Lung (tissue), 12 donors: ENCODE results near the gene S100A8. TPM values are rescaled to one million over a fixed set of nuclear protein-coding genes. Genes with fewer than 3 reads are reported as not detected.
A peak's percentile ranks its signal among the peaks of the same experiment; 100 is the strongest.

ENCODE experiments used
- ATAC-seq: fragments of 200-7000 bp; cut with Tn5 transposase; one replicate; pipeline ENCODE4 v1.9.1; 2020; ENCODE audit warnings: moderate number of reproducible peaks; ENCODE audit not compliant: insufficient read depth, low FRiP score
- DNase-seq, 3 donors: peaks; one replicate each; pipeline ENCODE4 v3.0.0-alpha.2; 2013 to 2017
- H3K27ac ChIP-seq, 2 donors: one replicate each; pipeline ENCODE4 v1.5.1; 2013; ENCODE audit warnings: mild to moderate bottlenecking in 2 of 2, moderate library complexity in 2 of 2, control low read depth in 1 of 2, inconsistent platforms in 1 of 2, low read depth in 1 of 2, low read length in 1 of 2
- H3K27me3 ChIP-seq, 3 donors: one replicate each; pipeline ENCODE4 v1.5.1; 2013; ENCODE audit warnings: low read length in 2 of 3; ENCODE audit not compliant: control insufficient read depth in 3 of 3, insufficient read depth in 3 of 3
- H3K36me3 ChIP-seq, 4 donors: one replicate each; pipeline ENCODE4 v1.5.1; 2013; ENCODE audit warnings: low read length in 4 of 4, mild to moderate bottlenecking in 1 of 4, moderate library complexity in 1 of 4; ENCODE audit not compliant: control insufficient read depth in 4 of 4, insufficient read depth in 4 of 4
- H3K4me1 ChIP-seq, 5 donors: one replicate each; pipeline ENCODE4 v1.5.1; 2013; ENCODE audit warnings: low read length in 5 of 5, mild to moderate bottlenecking in 2 of 5, moderate library complexity in 1 of 5; ENCODE audit not compliant: control insufficient read depth in 5 of 5, insufficient read depth in 5 of 5
- H3K4me3 ChIP-seq: one replicate; pipeline ENCODE4 v1.5.1; 2013; ENCODE audit warnings: mild to moderate bottlenecking, control low read depth, moderate library complexity
- H3K9ac ChIP-seq, 2 donors: one replicate each; pipeline ENCODE4 v1.5.1; 2013; ENCODE audit warnings: low read length in 2 of 2, control low read depth in 1 of 2; ENCODE audit not compliant: insufficient read depth in 1 of 2
- H3K9me3 ChIP-seq, 4 donors: one replicate each; pipeline ENCODE4 v1.5.1; 2013; ENCODE audit warnings: low read length in 3 of 4, mild to moderate bottlenecking in 1 of 4, moderate library complexity in 1 of 4; ENCODE audit not compliant: control insufficient read depth in 4 of 4, insufficient read depth in 3 of 4
- WGBS, 2 donors: extraction: QIAGEN DNeasy Blood & Tissue Kit; methylation state at CpG; one replicate each; pipeline ENCODE4 v1.1.7; 2013; 5-methylcytosine and 5-hydroxymethylcytosine counted together
- polyA plus RNA-seq, 2 donors: library from polyadenylated mRNA; stranded (reverse); fragments of 200-250 nt; gene quantifications; one replicate each; pipeline ENCODE4 v1.2.1, GENCODE V29; 2013
- total RNA-seq, 2 donors: library from RNA; depleted of rRNA in 1 of 2; stranded (reverse); fragments of >200 nt in 1 of 2; gene quantifications; one replicate each; pipeline ENCODE4 v1.2.1, GENCODE V29; 2014 to 2021
- TF ChIP-seq, protein P1 (sequence below): IDR thresholded peaks from 2 replicates; pipeline ENCODE4 v1.5.1; 2012; ENCODE audit warnings: mild to moderate bottlenecking; ENCODE audit errors: control extremely low read depth, extremely low read depth
- donor health status: control.
- donor health status: control.
- donor health status: Bipolar disorder and iron deficiency.
- donor health status: healthy.
- donor health status: DM: yes; HTN: yes; CAD: no.

Gene S100A8
- total and polyA plus RNA-seq, 4 donors = 69.8 to 6,695 (median 589) TPM

DNA sequence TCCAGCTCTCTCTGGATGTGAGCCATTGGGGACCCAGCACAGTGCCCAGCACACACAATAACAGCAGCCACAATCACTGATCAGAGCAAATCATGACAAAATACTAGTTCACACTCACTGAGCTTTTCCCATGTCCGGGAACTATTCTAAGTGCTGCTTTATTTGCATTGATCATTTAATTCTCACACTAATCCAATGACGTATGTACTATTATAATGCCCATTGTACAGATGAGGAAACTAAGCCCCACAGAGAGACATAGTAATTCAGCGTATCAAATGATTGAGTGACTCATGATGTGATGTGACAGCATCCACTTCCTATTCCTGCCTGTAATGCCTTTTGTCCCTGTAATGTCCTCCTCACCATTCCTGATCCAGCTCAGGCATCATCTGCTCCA is 1.9 kb upstream of the S100A8 start:
- ATAC-seq (no peak), DNase-seq (no peak)
- no peaks in the 10 kb centered on the region for H3K9me3 ChIP-seq
- no peaks in the 10 kb centered on the region for H3K36me3 ChIP-seq
- H3K9ac ChIP-seq = no peak overlapping the region
- peaks cover 0 to 9% (median 3%) of the 10 kb centered on the region in 3 donors for H3K27me3 ChIP-seq
- 69 to 74% methylated on average over 3 of the region's 3 CpGs for WGBS, 2 donors
- no peaks in the 10 kb centered on the region for H3K4me1 ChIP-seq
- H3K4me3 ChIP-seq = no peak overlapping the region
- TF ChIP-seq, protein P1, sequence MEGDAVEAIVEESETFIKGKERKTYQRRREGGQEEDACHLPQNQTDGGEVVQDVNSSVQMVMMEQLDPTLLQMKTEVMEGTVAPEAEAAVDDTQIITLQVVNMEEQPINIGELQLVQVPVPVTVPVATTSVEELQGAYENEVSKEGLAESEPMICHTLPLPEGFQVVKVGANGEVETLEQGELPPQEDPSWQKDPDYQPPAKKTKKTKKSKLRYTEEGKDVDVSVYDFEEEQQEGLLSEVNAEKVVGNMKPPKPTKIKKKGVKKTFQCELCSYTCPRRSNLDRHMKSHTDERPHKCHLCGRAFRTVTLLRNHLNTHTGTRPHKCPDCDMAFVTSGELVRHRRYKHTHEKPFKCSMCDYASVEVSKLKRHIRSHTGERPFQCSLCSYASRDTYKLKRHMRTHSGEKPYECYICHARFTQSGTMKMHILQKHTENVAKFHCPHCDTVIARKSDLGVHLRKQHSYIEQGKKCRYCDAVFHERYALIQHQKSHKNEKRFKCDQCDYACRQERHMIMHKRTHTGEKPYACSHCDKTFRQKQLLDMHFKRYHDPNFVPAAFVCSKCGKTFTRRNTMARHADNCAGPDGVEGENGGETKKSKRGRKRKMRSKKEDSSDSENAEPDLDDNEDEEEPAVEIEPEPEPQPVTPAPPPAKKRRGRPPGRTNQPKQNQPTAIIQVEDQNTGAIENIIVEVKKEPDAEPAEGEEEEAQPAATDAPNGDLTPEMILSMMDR = no peak
- no peak overlapping the region for H3K27ac ChIP-seq

DNA sequence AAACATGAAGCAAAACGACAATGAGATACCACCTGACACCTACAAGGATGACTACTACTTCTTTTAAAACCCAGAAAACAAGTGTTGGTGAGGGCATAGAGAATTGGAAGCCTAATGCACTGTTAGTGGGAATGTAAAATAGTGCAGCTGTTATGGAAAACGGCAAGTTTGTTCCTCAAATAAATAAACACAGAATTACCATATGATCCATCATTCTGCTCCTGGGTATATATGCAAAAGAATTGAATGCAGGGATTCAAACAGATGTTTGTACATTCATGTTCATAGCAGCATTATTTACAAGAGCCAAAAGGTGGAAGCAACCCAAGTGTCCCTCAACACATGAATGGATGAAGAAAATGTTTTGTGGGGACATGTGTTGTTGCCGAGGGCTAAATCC is 1.4 kb upstream of the S100A8 start:
- no peak overlapping the region for H3K9ac ChIP-seq
- peaks cover 0 to 9% (median 3%) of the 10 kb centered on the region in 3 donors for H3K27me3 ChIP-seq
- H3K27ac ChIP-seq = no peak overlapping the region
- no peak for DNase-seq
- no peaks in the 10 kb centered on the region for H3K4me1 ChIP-seq
- WGBS, 2 donors = 63 to 66% methylated on average over 3 of the region's 3 CpGs
- no peaks in the 10 kb centered on the region for H3K9me3 ChIP-seq
- no peak for ATAC-seq
- no peak overlapping the region for H3K4me3 ChIP-seq
- no peaks in the 10 kb centered on the region for H3K36me3 ChIP-seq
- TF ChIP-seq, protein P1 = no peak

DNA sequence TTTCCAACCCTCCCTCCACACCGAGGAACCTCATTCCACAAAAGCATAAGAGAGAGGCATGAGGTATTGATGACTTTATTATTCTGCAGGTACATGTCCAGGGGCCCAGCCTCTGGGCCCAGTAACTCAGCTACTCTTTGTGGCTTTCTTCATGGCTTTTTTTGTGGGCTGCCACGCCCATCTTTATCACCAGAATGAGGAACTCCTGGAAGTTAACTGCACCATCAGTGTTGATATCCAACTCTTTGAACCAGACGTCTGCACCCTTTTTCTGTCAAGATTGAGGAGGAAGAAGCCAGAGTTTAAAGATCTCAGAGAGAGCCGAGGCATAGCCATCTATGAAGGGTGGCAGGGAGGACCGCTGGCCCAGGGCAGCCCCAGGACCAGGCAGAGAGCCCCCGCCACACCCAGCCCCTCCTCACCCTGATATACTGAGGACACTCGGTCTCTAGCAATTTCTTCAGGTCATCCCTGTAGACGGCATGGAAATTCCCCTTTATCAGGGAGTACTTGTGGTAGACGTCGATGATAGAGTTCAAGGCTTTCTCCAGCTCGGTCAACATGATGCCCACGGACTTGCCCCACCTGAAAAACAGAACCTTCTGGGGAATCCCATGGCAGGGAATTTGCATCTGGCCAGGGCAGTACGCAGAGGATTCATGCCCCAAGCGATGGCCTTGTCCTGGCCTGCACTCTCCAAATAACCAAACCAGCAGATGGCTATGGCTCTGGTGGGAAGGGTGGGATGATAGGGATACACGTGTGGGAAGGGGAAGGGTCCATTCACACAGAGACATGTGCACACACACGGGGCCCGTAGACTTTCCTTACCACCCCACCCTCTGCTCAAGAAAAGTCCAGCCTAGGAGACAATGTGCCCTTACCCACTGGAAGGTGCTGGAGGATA is 647 bp downstream of the S100A8 start:
- no peak overlapping the region for H3K4me3 ChIP-seq
- ATAC-seq = no peak
- H3K27ac ChIP-seq = peak overlapping the region in 1 of 2 donors; percentile 43
- no peaks in the 10 kb centered on the region for H3K36me3 ChIP-seq
- H3K9ac ChIP-seq = no peak overlapping the region
- no peaks in the 10 kb centered on the region for H3K9me3 ChIP-seq
- H3K27me3 ChIP-seq = peaks cover 0 to 6% (median 3%) of the 10 kb centered on the region in 3 donors
- 52 to 64% methylated on average over 17 of the region's 17 CpGs for WGBS, 2 donors
- TF ChIP-seq, protein P1 = no peak
- DNase-seq = no peak
- no peaks in the 10 kb centered on the region for H3K4me1 ChIP-seq
